Testis (tissue), 3 donors: ENCODE measurements around the gene LYPD4. TPM values are rescaled to one million over a fixed set of nuclear protein-coding genes. Genes with fewer than 3 reads are reported as not detected.

Source experiments
- DNase-seq: peaks from one replicate; pipeline ENCODE4 v3.0.0-alpha.2; 2019
- H3K27ac ChIP-seq, 2 donors: fragments of 200-600 bp; sonication (generic); one replicate each; pipeline ENCODE4 v1.5.1; 2019
- H3K27me3 ChIP-seq: fragments of 200-600 bp; sonication (generic); one replicate; pipeline ENCODE4 v1.5.1; 2019
- H3K36me3 ChIP-seq: fragments of 200-600 bp; sonication (generic); one replicate; pipeline ENCODE4 v1.5.1; 2017; ENCODE audit warnings: low read depth; ENCODE audit errors: missing control alignments
- H3K4me1 ChIP-seq: fragments of 200-600 bp; sonication (generic); one replicate; pipeline ENCODE4 v1.5.1; 2019
- H3K4me3 ChIP-seq, 2 donors: fragments of 200-600 bp; sonication (generic); one replicate each; pipeline ENCODE4 v1.5.1; 2017 to 2019
- H3K9me3 ChIP-seq: fragments of 200-600 bp; sonication (generic); one replicate; pipeline ENCODE4 v1.5.1; 2017
- POLR2A ChIP-seq: fragments of 450-650 bp; IDR thresholded peaks from one replicate; pipeline ENCODE4 v1.6.1; 2017; ENCODE audit warnings: antibody characterized with exemption, mild to moderate bottlenecking, moderate library complexity
- WGBS, 2 donors: methylation state at CpG; one replicate each; pipeline ENCODE4 v1.1.5; 2018; 5-methylcytosine and 5-hydroxymethylcytosine counted together
- intact Hi-C: fragments of 100-400 bp; cut with DNase I; formaldehyde crosslinking; loops from one replicate; pipeline ENCODE4 v1.15.1; 2023; ENCODE audit warnings: low total_unique reads
- polyA plus RNA-seq: library from polyadenylated mRNA; stranded (reverse); fragments of 350-450 nt; fragmentation: Illumina TruSeq; extraction: RNeasy Lipid Tissue Mini Kit (QIAGEN cat#74804); gene quantifications from one replicate; pipeline ENCODE4 v1.2.3, GENCODE V29; 2014; ENCODE audit warnings: low read depth, low replicate concordance; ENCODE audit not compliant: insufficient read depth
- total RNA-seq, 2 donors: library from RNA; depleted of rRNA; stranded (reverse); fragments of >200 nt; gene quantifications; one replicate each; pipeline ENCODE4 v1.2.3, GENCODE V29; 2016
- TF ChIP-seq, protein P1 (sequence below), 3 experiments: fragments of 450-650 bp in 2 of 3; fragments of 200-600 bp in 1 of 3; sonication (generic) in 1 of 3; IDR thresholded peaks; one replicate each; pipeline ENCODE4 v1.5.1; 2016 to 2019; ENCODE audit warnings: antibody characterized with exemption in 3 of 3, mild to moderate bottlenecking in 2 of 3, moderate library complexity in 1 of 3

LYPD4 gene
- total and polyA plus RNA-seq, 3 donors from 2014 or later = 33.6 to 198 (median 68.4) TPM

DNA sequence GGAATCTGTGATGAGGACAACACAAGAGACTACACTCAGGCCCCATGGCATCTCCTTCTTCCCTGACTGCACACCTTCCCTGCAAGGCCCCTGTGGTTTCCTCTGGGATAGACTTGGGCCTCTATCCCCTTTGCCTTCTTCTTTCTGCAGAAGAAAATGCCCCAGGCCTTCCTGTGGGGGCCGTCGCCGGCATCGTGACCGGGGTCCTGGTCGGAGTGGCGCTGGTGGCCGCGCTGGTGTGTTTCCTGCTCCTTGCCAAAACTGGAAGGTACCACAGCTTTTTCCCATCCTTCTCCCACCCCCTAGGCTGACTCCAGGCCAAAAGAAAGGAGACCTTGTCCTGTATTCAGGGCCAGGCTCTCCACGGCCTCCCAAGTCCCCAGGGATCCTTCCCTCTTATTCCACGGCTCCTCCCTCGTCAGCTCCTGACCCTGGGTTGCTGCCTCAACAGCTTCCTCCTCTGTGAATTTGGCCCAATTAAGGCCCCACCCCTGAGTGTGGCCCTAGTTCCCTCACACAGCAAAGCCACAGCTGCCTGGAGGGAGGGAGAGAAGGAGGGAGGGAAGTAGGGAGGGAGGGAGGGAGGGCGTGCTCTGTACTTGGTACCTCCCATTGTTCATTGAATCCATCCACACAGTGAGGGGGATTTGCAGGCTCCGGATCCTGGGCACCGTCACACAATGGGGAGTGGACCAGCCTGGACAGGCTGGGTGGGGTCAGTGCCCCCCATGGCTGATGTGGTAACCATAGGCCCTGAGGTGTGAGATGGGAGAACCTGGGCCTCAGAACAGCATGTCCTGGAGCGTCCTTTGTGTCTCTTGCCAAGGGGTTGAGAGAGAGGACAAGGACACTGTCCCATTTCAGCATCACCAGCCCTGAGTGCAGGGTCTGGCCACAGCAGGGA is 35.6 kb downstream of the LYPD4 start:
- DNase-seq = peak; percentile 18
- Histone ChIP-seq H3K4me1 (no peaks in the 10 kb centered on the region), H3K27ac (no peak overlapping the region), H3K9me3 (no peaks in the 10 kb centered on the region), H3K4me3 (no peak overlapping the region), H3K36me3 (no peaks in the 10 kb centered on the region), H3K27me3 (no peaks in the 10 kb centered on the region)
- TF ChIP-seq, protein P1, sequence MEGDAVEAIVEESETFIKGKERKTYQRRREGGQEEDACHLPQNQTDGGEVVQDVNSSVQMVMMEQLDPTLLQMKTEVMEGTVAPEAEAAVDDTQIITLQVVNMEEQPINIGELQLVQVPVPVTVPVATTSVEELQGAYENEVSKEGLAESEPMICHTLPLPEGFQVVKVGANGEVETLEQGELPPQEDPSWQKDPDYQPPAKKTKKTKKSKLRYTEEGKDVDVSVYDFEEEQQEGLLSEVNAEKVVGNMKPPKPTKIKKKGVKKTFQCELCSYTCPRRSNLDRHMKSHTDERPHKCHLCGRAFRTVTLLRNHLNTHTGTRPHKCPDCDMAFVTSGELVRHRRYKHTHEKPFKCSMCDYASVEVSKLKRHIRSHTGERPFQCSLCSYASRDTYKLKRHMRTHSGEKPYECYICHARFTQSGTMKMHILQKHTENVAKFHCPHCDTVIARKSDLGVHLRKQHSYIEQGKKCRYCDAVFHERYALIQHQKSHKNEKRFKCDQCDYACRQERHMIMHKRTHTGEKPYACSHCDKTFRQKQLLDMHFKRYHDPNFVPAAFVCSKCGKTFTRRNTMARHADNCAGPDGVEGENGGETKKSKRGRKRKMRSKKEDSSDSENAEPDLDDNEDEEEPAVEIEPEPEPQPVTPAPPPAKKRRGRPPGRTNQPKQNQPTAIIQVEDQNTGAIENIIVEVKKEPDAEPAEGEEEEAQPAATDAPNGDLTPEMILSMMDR (IDR thresholded peaks at IDR 0.05) = no peak
- TF ChIP-seq POLR2A = no peak
- 80 to 84% methylated on average over 15 to 16 of the region's 16 CpGs for WGBS, 2 donors
- intact Hi-C loops = no loop called here

DNA sequence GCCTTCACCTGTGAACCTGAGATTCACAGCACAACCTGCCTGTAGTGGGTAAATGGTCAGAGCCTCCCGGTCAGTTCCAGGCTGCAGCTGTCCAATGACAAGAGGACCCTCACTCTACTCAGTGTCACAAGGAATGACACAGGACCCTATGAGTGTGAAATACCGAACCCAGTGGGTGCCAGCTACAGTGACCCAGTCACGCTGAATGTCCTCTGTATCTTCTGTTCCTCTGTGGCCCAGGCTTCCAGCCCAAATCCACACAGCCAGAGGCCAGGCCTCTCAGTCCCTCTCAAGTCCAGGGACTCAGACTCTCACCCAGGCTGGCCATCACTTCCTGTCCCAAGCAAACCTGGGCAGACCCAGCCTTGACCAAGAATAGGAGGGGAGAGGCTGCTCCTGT is 37.3 kb downstream of the LYPD4 start:
- no peak for DNase-seq
- TF ChIP-seq, protein P1 (IDR thresholded peaks at IDR 0.05) = no peak
- no peak for TF ChIP-seq POLR2A
- H3K4me1 ChIP-seq = no peaks in the 10 kb centered on the region
- no peaks in the 10 kb centered on the region for H3K27me3 ChIP-seq
- intact Hi-C loops = no loop called here
- 83 to 97% methylated on average over 1 to 3 of the region's 3 CpGs for WGBS, 2 donors
- no peak overlapping the region for H3K4me3 ChIP-seq
- H3K36me3 ChIP-seq = no peaks in the 10 kb centered on the region
- H3K27ac ChIP-seq = no peak overlapping the region
- H3K9me3 ChIP-seq = no peaks in the 10 kb centered on the region

DNA sequence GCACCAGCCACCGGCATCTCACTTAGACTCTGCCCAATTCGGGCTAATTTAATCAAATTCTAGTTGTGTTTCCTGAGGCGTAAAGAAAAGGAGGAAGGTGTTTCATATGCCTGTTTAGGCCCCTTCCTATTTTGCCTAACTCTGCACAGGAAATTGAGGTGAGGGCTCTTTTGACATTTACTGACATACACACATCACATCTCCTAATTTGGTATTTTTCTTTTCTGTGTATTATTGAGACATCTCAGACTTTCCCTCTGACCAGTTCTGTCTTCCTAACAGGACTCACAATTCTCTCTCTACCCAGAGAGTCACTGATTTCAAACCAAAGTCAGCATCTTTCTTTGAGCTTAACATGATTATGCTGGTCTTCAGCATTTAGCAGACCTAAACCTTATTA is 40.1 kb downstream of the LYPD4 start:
- H3K36me3 ChIP-seq = no peaks in the 10 kb centered on the region
- H3K27ac ChIP-seq = no peak overlapping the region
- H3K9me3 ChIP-seq = no peaks in the 10 kb centered on the region
- WGBS, 2 donors = 94 to 100% methylated on average over 3 of the region's 3 CpGs
- H3K4me1 ChIP-seq = no peaks in the 10 kb centered on the region
- no peak for DNase-seq
- no peak for TF ChIP-seq POLR2A
- TF ChIP-seq, protein P1 (IDR thresholded peaks at IDR 0.05) = no peak
- intact Hi-C loops = no loop called here
- H3K4me3 ChIP-seq = no peak overlapping the region
- no peaks in the 10 kb centered on the region for H3K27me3 ChIP-seq

DNA sequence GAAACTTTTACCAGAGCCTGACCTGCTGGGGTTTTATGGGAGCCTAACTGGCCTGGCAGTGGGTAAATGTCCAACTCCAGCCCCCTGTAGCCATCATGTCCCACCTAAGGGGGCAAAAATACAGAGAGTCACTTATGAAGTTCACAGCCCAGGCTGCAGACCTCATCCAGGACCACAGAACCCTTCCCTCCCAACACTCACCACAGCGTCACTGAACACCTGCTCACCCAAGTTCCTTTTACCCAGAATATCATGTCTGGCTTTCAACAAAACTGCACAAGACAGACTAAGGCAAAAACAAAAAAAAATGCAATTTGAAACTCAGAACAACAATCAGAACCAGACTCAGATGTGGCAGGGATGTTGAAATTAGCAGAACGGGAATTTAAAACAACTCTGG is 41.7 kb downstream of the LYPD4 start:
- TF ChIP-seq POLR2A = no peak
- TF ChIP-seq, protein P1 (IDR thresholded peaks at IDR 0.05) = no peak
- intact Hi-C loops = no loop called here
- Histone ChIP-seq H3K36me3 (no peaks in the 10 kb centered on the region), H3K9me3 (no peaks in the 10 kb centered on the region), H3K27ac (no peak overlapping the region), H3K27me3 (no peaks in the 10 kb centered on the region), H3K4me3 (no peak overlapping the region), H3K4me1 (no peaks in the 10 kb centered on the region)
- DNase-seq = no peak
- WGBS, 2 donors = 88 to 90% methylated on average over 2 of the region's 2 CpGs

DNA sequence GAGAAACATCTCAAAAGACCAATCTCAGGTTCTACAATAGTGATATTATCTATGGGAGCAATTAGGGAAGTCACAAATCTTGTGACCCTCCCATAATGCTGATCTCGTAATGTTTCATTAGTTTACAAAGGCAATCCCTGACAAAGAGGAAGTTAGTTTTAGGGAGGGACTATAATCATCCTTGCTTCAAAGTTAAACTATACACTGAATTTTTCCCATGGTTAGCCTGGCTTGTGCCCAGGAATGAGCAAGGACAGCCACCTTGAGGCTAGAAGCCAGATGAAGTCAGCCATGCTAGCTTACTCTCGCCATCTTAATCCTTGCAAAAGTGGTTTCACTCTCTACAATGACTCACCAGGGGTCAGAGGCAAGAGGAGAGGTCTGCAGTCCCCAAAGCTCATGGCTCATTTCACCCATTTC is 42.7 kb downstream of the LYPD4 start:
- no peaks in the 10 kb centered on the region for H3K4me1 ChIP-seq
- intact Hi-C loops = no loop called here
- H3K4me3 ChIP-seq = no peak overlapping the region
- H3K27ac ChIP-seq = no peak overlapping the region
- H3K9me3 ChIP-seq = no peaks in the 10 kb centered on the region
- no peak for TF ChIP-seq POLR2A
- TF ChIP-seq, protein P1 (IDR thresholded peaks at IDR 0.05) = no peak
- 70 to 77% methylated on average over 2 of the region's 2 CpGs for WGBS, 2 donors
- H3K27me3 ChIP-seq = no peaks in the 10 kb centered on the region
- DNase-seq = no peak
- H3K36me3 ChIP-seq = no peaks in the 10 kb centered on the region
